GM21737 (cell line): ENCODE results near the gene GTSE1.
A peak's percentile ranks its signal among the peaks of the same experiment; 100 is the strongest.
"Not testable (repeated sequence)": the region's sequence is repeated elsewhere in the genome, so short reads cannot be mapped to it uniquely, and the experiment has no call there.

Source experiments
- ATAC-seq: cut with Tn5 transposase; IDR thresholded peaks from one replicate; pipeline ENCODE4 v1.9.1; 2021; ENCODE audit warnings: mild to moderate bottlenecking, moderate library complexity; ENCODE audit not compliant: unreplicated experiment

The GTSE1 gene

GRCh38 chr22:46292173-46292572 lies 4.5 kb upstream of the GTSE1 start:
- ATAC-seq, result no peak

DNA sequence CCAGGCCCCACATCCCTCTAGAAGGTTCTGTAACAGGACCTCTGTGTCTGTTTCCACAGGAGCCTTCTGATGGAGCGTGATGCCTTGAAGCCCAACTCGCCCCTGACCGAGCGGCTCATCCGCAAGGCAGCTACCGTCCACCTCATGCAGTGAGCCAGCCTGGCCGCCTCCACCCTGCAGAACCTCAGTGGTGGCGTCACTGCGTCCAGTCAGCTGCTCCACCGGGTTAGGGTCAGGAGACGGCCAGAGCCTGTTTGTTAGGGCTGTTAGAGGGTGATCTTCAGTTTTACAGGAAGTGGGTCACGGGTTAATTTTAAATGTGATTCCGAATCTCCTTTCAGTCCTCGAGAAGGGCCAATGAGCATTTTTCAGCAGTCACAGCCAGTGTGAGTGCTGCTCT lies 3.9 kb upstream of the GTSE1 start:
- ATAC-seq, result no peak

GRCh38 chr22:46293577-46294260 lies 3.0 kb upstream of the GTSE1 start:
- no peak for ATAC-seq

DNA sequence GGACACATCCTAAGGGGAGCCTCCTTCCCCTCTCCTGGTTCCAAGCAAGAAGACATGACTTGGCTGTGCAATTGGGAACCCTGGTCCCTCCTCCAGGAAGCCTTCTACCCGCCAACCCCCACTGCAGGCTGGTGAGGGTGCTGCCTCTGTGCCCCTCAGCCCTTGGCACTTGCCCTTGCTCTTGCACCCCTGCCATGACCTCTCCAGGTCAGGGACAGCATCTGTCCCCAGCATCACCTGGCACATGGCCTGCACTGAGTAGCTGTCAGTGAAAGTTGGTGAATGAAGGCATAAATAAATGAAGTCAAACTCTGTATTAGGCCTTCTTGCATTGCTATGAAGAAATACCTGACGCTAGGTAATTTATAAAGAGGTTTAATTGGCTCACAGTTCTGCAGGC lies 1.9 kb upstream of the GTSE1 start:
- ATAC-seq, result no peak

DNA sequence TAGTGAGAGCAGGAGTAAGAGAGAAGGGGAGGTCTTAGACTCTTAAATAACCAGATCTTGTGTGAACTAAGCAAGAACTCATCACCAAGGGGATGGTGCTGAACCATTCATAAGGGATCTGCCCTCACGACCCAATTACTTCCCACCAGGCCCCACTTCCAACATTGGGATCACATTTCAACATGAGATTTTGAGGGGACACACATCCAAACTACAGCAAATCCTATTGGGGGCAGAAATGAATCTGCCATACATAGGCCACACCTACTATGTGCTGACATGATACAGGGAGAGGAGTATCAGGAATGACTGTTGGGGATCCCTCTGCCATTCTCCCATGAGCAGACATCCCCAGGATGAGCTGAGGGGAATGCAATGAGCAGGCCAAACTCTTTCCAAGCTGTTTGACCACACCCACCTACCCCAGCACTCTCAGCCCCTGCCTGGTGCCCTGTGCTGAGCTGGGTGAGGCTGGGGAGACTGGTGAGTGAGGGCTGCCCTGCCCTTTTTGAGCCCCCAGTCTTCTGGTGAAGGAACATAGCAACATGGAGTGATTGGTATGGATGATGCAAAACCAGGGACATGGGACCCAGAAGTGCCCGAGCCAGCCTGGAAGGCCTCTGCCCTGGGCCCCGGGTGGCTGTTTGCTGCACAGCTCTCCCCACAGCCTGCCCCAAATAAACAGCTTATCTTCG lies 1.2 kb upstream of the GTSE1 start:
- no peak for ATAC-seq

GRCh38 chr22:46297151-46297812 lies 612 bp downstream of the GTSE1 start:
- peak; percentile 14 for ATAC-seq

DNA sequence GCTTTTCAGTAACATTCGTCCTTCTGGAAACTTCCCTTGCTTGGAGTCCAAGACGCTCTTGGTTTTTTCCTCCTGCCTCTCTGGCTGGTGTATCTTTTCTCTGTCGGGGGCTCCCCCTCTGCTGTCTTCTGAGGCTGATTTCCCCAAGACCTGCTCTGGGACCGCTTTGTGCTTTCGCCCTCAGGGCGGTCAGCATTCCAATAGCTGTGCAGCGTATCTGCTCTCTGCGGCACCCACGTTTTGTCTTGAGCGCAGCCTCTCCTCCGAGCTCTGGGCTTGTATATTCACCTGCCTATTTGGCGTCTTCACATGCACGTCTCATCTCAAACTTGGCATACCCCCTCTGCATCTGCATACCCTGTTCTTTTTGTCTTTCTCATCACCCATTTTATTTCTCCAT lies 2.4 kb downstream of the GTSE1 start:
- ATAC-seq, result no peak

DNA sequence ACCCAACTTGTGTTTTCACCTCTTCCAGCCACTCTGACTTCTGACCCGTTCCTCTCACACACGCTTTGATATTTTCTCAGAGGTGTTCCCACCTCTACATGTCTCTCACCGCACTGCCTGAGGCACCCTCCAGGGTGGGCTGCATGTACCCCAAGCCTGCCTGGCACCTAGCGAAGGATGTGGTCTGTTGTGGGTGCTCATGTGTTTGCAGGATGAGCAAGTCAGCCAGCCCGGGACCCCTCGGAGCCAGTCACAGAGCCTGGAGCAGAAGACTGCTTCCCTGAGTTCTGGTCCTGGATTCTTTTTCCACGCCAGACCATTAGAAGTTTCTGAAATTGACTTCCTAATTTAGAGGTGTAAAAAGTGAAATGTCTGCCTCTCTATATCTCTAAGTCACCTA lies 3.8 kb downstream of the GTSE1 start:
- no peak for ATAC-seq

GRCh38 chr22:46303347-46303965 lies 6.8 kb downstream of the GTSE1 start:
- ATAC-seq, result no peak

- no peak for ATAC-seq
Observed at GRCh38 chr22:46308283-46308988, 11.8 kb downstream of the GTSE1 start.

GRCh38 chr22:46309526-46310085 lies 12.9 kb downstream of the GTSE1 start:
- no peak for ATAC-seq

GRCh38 chr22:46312056-46312455 lies 15.4 kb downstream of the GTSE1 start:
- ATAC-seq, result no peak

DNA sequence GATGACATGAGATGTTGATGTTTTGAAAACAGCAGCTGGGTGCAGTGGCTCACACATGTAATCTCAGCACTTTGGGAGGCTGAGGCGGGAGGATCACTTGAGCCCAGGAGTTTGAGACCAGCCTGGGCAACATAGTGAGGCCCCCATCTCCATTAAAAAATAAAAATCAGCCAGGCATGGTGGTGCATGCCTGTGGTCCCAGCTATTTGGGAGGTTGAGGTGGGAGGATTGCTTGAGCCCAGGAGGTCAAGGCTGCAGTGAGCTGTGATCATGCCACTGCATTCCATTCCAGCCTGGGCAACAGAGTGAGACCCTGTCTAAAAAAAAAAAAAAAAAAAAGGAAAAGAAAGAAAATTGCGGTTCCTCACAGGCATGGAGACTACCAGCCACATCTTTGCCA lies 16.2 kb downstream of the GTSE1 start:
- not testable (repeated sequence) for ATAC-seq

GRCh38 chr22:46315976-46316375 lies 19.3 kb downstream of the GTSE1 start:
- ATAC-seq, result no peak

- no peak for ATAC-seq
Observed at GRCh38 chr22:46317646-46318045, 21.0 kb downstream of the GTSE1 start.

DNA sequence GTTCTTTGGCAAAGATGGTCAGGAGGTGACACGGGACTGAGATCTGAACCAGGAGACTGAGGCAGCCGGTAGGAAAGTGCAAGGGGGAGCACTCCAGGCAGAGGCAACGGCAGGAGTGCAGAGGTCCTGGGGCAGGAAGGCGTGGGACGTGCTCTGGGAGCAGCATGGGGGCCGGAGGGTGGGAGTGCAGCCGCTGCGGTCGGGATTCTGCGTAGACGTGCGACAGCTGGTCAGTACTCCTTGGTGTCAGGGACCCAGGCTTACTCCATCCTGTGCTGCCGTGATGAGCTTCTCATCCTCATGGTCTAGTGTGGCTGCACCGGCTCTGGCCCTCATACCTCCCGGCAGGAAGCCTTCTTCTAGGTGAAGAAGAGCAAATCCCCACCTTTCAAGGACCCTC lies 21.9 kb downstream of the GTSE1 start:
- ATAC-seq, result no peak

GRCh38 chr22:46319319-46319718 lies 22.6 kb downstream of the GTSE1 start:
- no peak for ATAC-seq

GRCh38 chr22:46320166-46320710 lies 23.6 kb downstream of the GTSE1 start:
- no peak for ATAC-seq

GRCh38 chr22:46320716-46321386 lies 24.2 kb downstream of the GTSE1 start:
- no peak for ATAC-seq

- no peak for ATAC-seq
Observed at GRCh38 chr22:46322711-46323110, 26.0 kb downstream of the GTSE1 start.
